OCI-LY3 (cell line): ENCODE measurements around the gene ATXN7L3.

ENCODE experiments used
- H2AFZ ChIP-seq: fragments of 200-600, 300-600 bp; shearing (Covaris generic); 2 replicates; pipeline ENCODE4 v1.6.0; 2014; ENCODE audit warnings: antibody characterized with exemption, low read depth, low read length
- H3K27ac ChIP-seq: fragments of 200-600, 300-600 bp; sonication (generic); 2 replicates; pipeline ENCODE4 v1.5.1; 2014; ENCODE audit warnings: mild to moderate bottlenecking, low read length, moderate library complexity, mixed read lengths
- H3K27me3 ChIP-seq: fragments of 200-600, 300-600 bp; sonication (generic); 2 replicates; pipeline ENCODE4 v1.6.1; 2014; ENCODE audit warnings: low read depth, low read length, mixed read lengths
- H3K36me3 ChIP-seq: fragments of 200-600, 300-600 bp; sonication (generic); replicated peaks from 2 replicates; pipeline ENCODE3; 2014; ENCODE audit warnings: low read depth, low read length, mixed read lengths
- H3K4me1 ChIP-seq: fragments of 300-600, 200-600 bp; sonication (generic); 2 replicates; pipeline ENCODE4 v1.6.1; 2014; ENCODE audit warnings: low read length, mixed read lengths
- H3K4me2 ChIP-seq: fragments of 200-600, 300-600 bp; sonication (generic); 2 replicates; pipeline ENCODE4 v1.6.1; 2014; ENCODE audit warnings: low read length, mixed read lengths
- H3K4me3 ChIP-seq: fragments of 300-600, 200-600 bp; sonication (generic); 2 replicates; pipeline ENCODE4 v1.5.1; 2014; ENCODE audit warnings: antibody characterized with exemption, mild to moderate bottlenecking, low read length, moderate library complexity
- H3K79me2 ChIP-seq: fragments of 300-600, 200-600 bp; shearing (Covaris generic); 2 replicates; pipeline ENCODE4 v1.6.1; 2014; ENCODE audit warnings: mild to moderate bottlenecking, low read length, mixed read lengths
- H3K9ac ChIP-seq: fragments of 300-600, 200-600 bp; shearing (Covaris generic); 2 replicates; pipeline ENCODE4 v1.6.0; 2014; ENCODE audit warnings: mild to moderate bottlenecking, low read length, moderate library complexity
- H3K9me3 ChIP-seq: fragments of 200-600, 300-600 bp; shearing (Covaris generic); 2 replicates; pipeline ENCODE4 v1.6.1; 2014; ENCODE audit warnings: low read length, mixed read lengths; ENCODE audit not compliant: insufficient read depth
- H4K20me1 ChIP-seq: fragments of 200-600, 300-600 bp; sonication (generic); 2 replicates; pipeline ENCODE4 v1.6.1; 2016; ENCODE audit warnings: low read length, mixed read lengths; ENCODE audit not compliant: insufficient read depth
- CTCF ChIP-seq: fragments of 200-600, 300-600 bp; sonication (generic); IDR thresholded peaks from 2 replicates; pipeline ENCODE4 v1.5.1; 2014; ENCODE audit warnings: antibody characterized with exemption, low read length, low read depth
- EZH2phosphoT487 ChIP-seq: fragments of 200-600 bp; shearing (Covaris generic); IDR thresholded peaks from 2 replicates; pipeline ENCODE4 v1.6.1; 2018; ENCODE audit warnings: antibody characterized with exemption, mixed run types, low read depth

Gene ATXN7L3

GRCh38 chr17:44223541-44224071, 23.9 kb upstream of the ATXN7L3 start:
- H3K4me3 ChIP-seq = no peak overlapping the region
- peaks cover 27% of the 10 kb centered on the region for H3K79me2 ChIP-seq
- H3K27ac ChIP-seq = no peak overlapping the region
- H3K36me3 ChIP-seq = no peaks in the 10 kb centered on the region
- H4K20me1 ChIP-seq = no peaks in the 10 kb centered on the region
- H3K27me3 ChIP-seq = no peaks in the 10 kb centered on the region
- no peak overlapping the region for H2AFZ ChIP-seq
- no peaks in the 10 kb centered on the region for H3K9me3 ChIP-seq
- peaks cover 11% of the 10 kb centered on the region; the same call in 1 of the 2 replicates for H3K4me1 ChIP-seq
- no peak overlapping the region for H3K4me2 ChIP-seq
- no peak overlapping the region for H3K9ac ChIP-seq
- TF ChIP-seq CTCF (no peak), EZH2phosphoT487 (no peak)

- H3K9me3 ChIP-seq = no peaks in the 10 kb centered on the region
- TF ChIP-seq EZH2phosphoT487 = no peak
- TF ChIP-seq CTCF = peak; percentile 32; the same call in 1 of the 2 replicates
- peaks cover 15% of the 10 kb centered on the region for H3K4me1 ChIP-seq
- peak overlapping the region; percentile 99 for H3K9ac ChIP-seq
- peaks cover 2% of the 10 kb centered on the region for H3K36me3 ChIP-seq
- H3K27me3 ChIP-seq = no peaks in the 10 kb centered on the region
- no peak overlapping the region for H2AFZ ChIP-seq
- peaks cover 37% of the 10 kb centered on the region for H3K79me2 ChIP-seq
- H3K4me2 ChIP-seq = peak overlapping the region; percentile 85
- no peaks in the 10 kb centered on the region for H4K20me1 ChIP-seq
- peak overlapping the region; percentile 95; the same call in 1 of the 2 replicates for H3K27ac ChIP-seq
- peak overlapping the region; percentile 97 for H3K4me3 ChIP-seq
Measured at GRCh38 chr17:44222112-44222869, 22.6 kb upstream of the ATXN7L3 start.

GRCh38 chr17:44221862-44222111, 22.1 kb upstream of the ATXN7L3 start:
- Histone ChIP-seq H2AFZ (no peak overlapping the region), H3K36me3 (peaks cover 5% of the 10 kb centered on the region), H3K9ac (peak overlapping the region; percentile 99), H3K4me2 (peak overlapping the region; percentile 85), H3K27me3 (no peaks in the 10 kb centered on the region), H3K4me1 (peaks cover 16% of the 10 kb centered on the region), H3K27ac (peak overlapping the region; percentile 95), H3K4me3 (peak overlapping the region; percentile 97), H4K20me1 (no peaks in the 10 kb centered on the region), H3K9me3 (no peaks in the 10 kb centered on the region), H3K79me2 (peaks cover 42% of the 10 kb centered on the region)
- TF ChIP-seq CTCF (no peak), EZH2phosphoT487 (no peak)

- no peaks in the 10 kb centered on the region for H4K20me1 ChIP-seq
- peak overlapping the region; percentile 99 for H3K9ac ChIP-seq
- peaks cover 9% of the 10 kb centered on the region for H3K36me3 ChIP-seq
- TF ChIP-seq CTCF (no peak), EZH2phosphoT487 (no peak)
- peaks cover 47% of the 10 kb centered on the region for H3K79me2 ChIP-seq
- peak overlapping the region; percentile 95 for H3K27ac ChIP-seq
- no peak overlapping the region for H2AFZ ChIP-seq
- no peaks in the 10 kb centered on the region for H3K9me3 ChIP-seq
- H3K4me2 ChIP-seq = peak overlapping the region; percentile 85
- H3K27me3 ChIP-seq = no peaks in the 10 kb centered on the region
- H3K4me3 ChIP-seq = peak overlapping the region; percentile 97
- peaks cover 21% of the 10 kb centered on the region for H3K4me1 ChIP-seq
Measured at GRCh38 chr17:44221084-44221861, 21.6 kb upstream of the ATXN7L3 start.
